Neural progenitor cell (in vitro differentiated cells): ENCODE data around the gene HS3ST3A1. TPM values are rescaled to one million over a fixed set of nuclear protein-coding genes. Genes with fewer than 3 reads are reported as not detected.
"Not testable (repeated sequence)": the region's sequence is repeated elsewhere in the genome, so short reads cannot be mapped to it uniquely, and the experiment has no call there.

Experiments used
- DNase-seq: peaks from one replicate; pipeline ENCODE4 v3.0.0-alpha.2; 2016; ENCODE audit warnings: low spot score
- H2AFZ ChIP-seq: fragments of 200-600 bp; sonication (generic); replicated peaks from 2 replicates; pipeline ENCODE4 v1.6.1; 2016; ENCODE audit warnings: antibody characterized with exemption
- H3F3A ChIP-seq: fragments of 200-600 bp; sonication (generic); 2 replicates; pipeline ENCODE4 v1.6.1; 2016; ENCODE audit warnings: antibody characterized with exemption, low read depth
- H3K27ac ChIP-seq: fragments of 200-600 bp; sonication (generic); 2 replicates; pipeline ENCODE4 v1.5.1; 2016; ENCODE audit warnings: mild to moderate bottlenecking
- H3K27me3 ChIP-seq: fragments of 200-600 bp; sonication (generic); 2 replicates; pipeline ENCODE4 v1.6.1; 2016; ENCODE audit warnings: mild to moderate bottlenecking, moderate library complexity
- H3K36me3 ChIP-seq: fragments of 200-600 bp; sonication (generic); 2 replicates; pipeline ENCODE4 v1.5.1; 2016
- H3K4me1 ChIP-seq: fragments of 200-600 bp; sonication (generic); 2 replicates; pipeline ENCODE4 v1.6.1; 2016; ENCODE audit warnings: mixed run types
- H3K4me2 ChIP-seq: fragments of 200-600 bp; sonication (generic); 2 replicates; pipeline ENCODE4 v1.6.1; 2016
- H3K4me3 ChIP-seq: fragments of 200-600 bp; sonication (generic); 2 replicates; pipeline ENCODE4 v1.5.1; 2016
- H3K79me2 ChIP-seq: fragments of 200-600 bp; sonication (generic); 2 replicates; pipeline ENCODE4 v1.6.1; 2016; ENCODE audit warnings: low read depth
- H3K9ac ChIP-seq: fragments of 200-600 bp; sonication (generic); 2 replicates; pipeline ENCODE4 v1.6.1; 2016
- H3K9me3 ChIP-seq: fragments of 200-600 bp; sonication (generic); 2 replicates; pipeline ENCODE4 v1.5.1; 2016; ENCODE audit warnings: low read depth
- H4K20me1 ChIP-seq: fragments of 200-600 bp; sonication (generic); 2 replicates; pipeline ENCODE4 v1.6.1; 2016; ENCODE audit warnings: low read depth
- H3K27ac Mint-ChIP-seq: 3 replicates; pipeline ENCODE4 v1.8.0; 2021; ENCODE audit warnings: mixed read lengths
- H3K27me3 Mint-ChIP-seq: 2 replicates; pipeline ENCODE4 v1.8.0; 2022; ENCODE audit warnings: low read depth, mild to moderate bottlenecking, inconsistent platforms, moderate library complexity, mixed read lengths; ENCODE audit not compliant: insufficient read depth
- H3K36me3 Mint-ChIP-seq: 3 replicates; pipeline ENCODE4 v1.8.0; 2021; ENCODE audit warnings: mixed read lengths
- H3K4me1 Mint-ChIP-seq: 3 replicates; pipeline ENCODE4 v1.8.0; 2021; ENCODE audit warnings: mixed read lengths
- H3K4me3 Mint-ChIP-seq: 3 replicates; pipeline ENCODE4 v1.8.0; 2021; ENCODE audit warnings: mild to moderate bottlenecking, moderate library complexity, mixed read lengths
- H3K9me3 Mint-ChIP-seq: 3 replicates; pipeline ENCODE4 v1.8.0; 2020; ENCODE audit warnings: mixed read lengths
- EZH2 ChIP-seq: fragments of 200-600 bp; sonication (generic); IDR thresholded peaks from 2 replicates; pipeline ENCODE4 v1.6.1; 2017; ENCODE audit warnings: antibody characterized with exemption, mild to moderate bottlenecking, moderate library complexity
- EZH2phosphoT487 ChIP-seq: fragments of 200-600 bp; sonication (generic); IDR thresholded peaks from 2 replicates; pipeline ENCODE4 v1.6.1; 2017; ENCODE audit warnings: antibody characterized with exemption
- total RNA-seq: library from RNA; depleted of rRNA; stranded (reverse); fragments of >200 nt; gene quantifications from 2 replicates; pipeline ENCODE4 v1.2.3, GENCODE V29; 2015; ENCODE audit warnings: low replicate concordance
- TF ChIP-seq, protein P1 (sequence below): fragments of 200-600 bp; sonication (generic); IDR thresholded peaks from 2 replicates; pipeline ENCODE4 v1.5.1; 2017; ENCODE audit warnings: antibody characterized with exemption, mild to moderate bottlenecking

Gene HS3ST3A1
- total RNA-seq, 1 donor from 2014 or later = 3.0 TPM

DNA sequence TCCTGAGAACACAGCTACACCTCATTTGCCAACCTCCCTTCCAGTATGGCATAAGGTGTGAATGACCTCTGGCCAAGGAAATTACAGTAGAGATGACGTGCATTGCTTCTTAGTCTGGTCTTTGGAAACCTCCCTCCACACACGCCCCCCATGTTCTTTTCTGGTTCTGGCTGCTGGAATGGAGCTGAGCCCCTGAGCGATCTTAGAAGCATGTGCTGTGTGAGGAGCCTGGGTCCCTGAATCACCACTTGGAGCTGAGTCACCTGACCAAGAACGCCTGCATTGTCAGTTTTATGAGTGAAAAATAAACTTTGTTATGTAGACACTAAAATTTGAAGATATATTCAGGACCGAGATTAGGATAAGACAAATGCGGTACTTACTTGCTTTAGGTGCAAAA, 51.4 kb downstream of the HS3ST3A1 start:
- Histone ChIP-seq H3K36me3 (no peaks in the 10 kb centered on the region), H4K20me1 (no peaks in the 10 kb centered on the region), H2AFZ (no peak overlapping the region), H3K27me3 (no peaks in the 10 kb centered on the region), H3K4me2 (no peak overlapping the region), H3F3A (no peaks in the 10 kb centered on the region), H3K9me3 (no peaks in the 10 kb centered on the region), H3K79me2 (no peaks in the 10 kb centered on the region), H3K9ac (no peak overlapping the region), H3K4me1 (no peaks in the 10 kb centered on the region), H3K4me3 (no peak overlapping the region), H3K27ac (no peak overlapping the region)
- H3K27me3 Mint-ChIP-seq = no peaks in the 10 kb centered on the region
- H3K9me3 Mint-ChIP-seq = peaks cover 8% of the 10 kb centered on the region
- no peak overlapping the region for H3K27ac Mint-ChIP-seq
- no peak overlapping the region for H3K4me3 Mint-ChIP-seq
- peaks cover 1% of the 10 kb centered on the region for H3K4me1 Mint-ChIP-seq
- TF ChIP-seq, protein P1, sequence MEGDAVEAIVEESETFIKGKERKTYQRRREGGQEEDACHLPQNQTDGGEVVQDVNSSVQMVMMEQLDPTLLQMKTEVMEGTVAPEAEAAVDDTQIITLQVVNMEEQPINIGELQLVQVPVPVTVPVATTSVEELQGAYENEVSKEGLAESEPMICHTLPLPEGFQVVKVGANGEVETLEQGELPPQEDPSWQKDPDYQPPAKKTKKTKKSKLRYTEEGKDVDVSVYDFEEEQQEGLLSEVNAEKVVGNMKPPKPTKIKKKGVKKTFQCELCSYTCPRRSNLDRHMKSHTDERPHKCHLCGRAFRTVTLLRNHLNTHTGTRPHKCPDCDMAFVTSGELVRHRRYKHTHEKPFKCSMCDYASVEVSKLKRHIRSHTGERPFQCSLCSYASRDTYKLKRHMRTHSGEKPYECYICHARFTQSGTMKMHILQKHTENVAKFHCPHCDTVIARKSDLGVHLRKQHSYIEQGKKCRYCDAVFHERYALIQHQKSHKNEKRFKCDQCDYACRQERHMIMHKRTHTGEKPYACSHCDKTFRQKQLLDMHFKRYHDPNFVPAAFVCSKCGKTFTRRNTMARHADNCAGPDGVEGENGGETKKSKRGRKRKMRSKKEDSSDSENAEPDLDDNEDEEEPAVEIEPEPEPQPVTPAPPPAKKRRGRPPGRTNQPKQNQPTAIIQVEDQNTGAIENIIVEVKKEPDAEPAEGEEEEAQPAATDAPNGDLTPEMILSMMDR = no peak
- TF ChIP-seq EZH2phosphoT487 = no peak
- peaks cover 14% of the 10 kb centered on the region for H3K36me3 Mint-ChIP-seq
- no peak for DNase-seq

GRCh38 chr17:13548576-13548975, 53.2 kb downstream of the HS3ST3A1 start:
- not testable (repeated sequence) for H3K27me3 Mint-ChIP-seq, H3K9ac ChIP-seq, H3K4me1 ChIP-seq, H3K4me3 Mint-ChIP-seq, H3K79me2 ChIP-seq, H3K27ac Mint-ChIP-seq, H3K4me3 ChIP-seq, H3K9me3 ChIP-seq, H3F3A ChIP-seq, DNase-seq, H4K20me1 ChIP-seq, H3K4me2 ChIP-seq, H3K9me3 Mint-ChIP-seq, H2AFZ ChIP-seq, H3K27me3 ChIP-seq, H3K36me3 ChIP-seq, H3K27ac ChIP-seq
- H3K4me1 Mint-ChIP-seq = peaks cover 13% of the 10 kb centered on the region
- peaks cover 16% of the 10 kb centered on the region for H3K36me3 Mint-ChIP-seq

GRCh38 chr17:13546851-13547250, 54.9 kb downstream of the HS3ST3A1 start:
- Histone ChIP-seq H3K4me3 (no peak overlapping the region), H3F3A (no peaks in the 10 kb centered on the region), H3K27me3 (no peaks in the 10 kb centered on the region), H4K20me1 (no peaks in the 10 kb centered on the region), H3K9ac (no peak overlapping the region), H3K36me3 (no peaks in the 10 kb centered on the region), H3K79me2 (no peaks in the 10 kb centered on the region), H3K4me1 (no peaks in the 10 kb centered on the region), H3K4me2 (no peak overlapping the region), H2AFZ (no peak overlapping the region), H3K9me3 (no peaks in the 10 kb centered on the region), H3K27ac (no peak overlapping the region)
- peaks cover 16% of the 10 kb centered on the region for H3K36me3 Mint-ChIP-seq
- TF ChIP-seq EZH2phosphoT487 (no peak), EZH2 (no peak)
- TF ChIP-seq, protein P1 = no peak
- peaks cover 6% of the 10 kb centered on the region for H3K27me3 Mint-ChIP-seq
- H3K9me3 Mint-ChIP-seq = peaks cover 9% of the 10 kb centered on the region
- DNase-seq = no peak
- no peak overlapping the region for H3K4me3 Mint-ChIP-seq
- H3K4me1 Mint-ChIP-seq = peaks cover 13% of the 10 kb centered on the region
- H3K27ac Mint-ChIP-seq = no peak overlapping the region

DNA sequence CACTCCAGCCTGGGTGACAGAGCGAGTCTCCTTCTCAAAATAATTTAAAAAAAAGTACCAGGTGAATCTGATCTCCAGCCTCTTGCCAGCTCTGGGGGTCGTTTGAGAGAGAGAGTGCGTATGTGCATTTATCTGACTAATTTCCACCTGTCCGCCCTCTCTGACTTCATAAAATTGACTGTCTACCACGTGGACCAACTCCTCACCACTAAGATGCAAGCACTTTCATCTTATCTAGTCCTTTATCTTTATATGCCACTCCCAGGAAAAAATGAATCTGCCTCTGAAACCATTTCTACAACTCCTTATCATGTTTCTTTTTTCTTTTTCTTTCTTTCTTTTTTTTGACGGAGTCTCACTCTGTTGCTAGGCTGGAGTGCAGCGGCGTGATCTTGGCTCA, 55.8 kb downstream of the HS3ST3A1 start:
- Histone ChIP-seq H3F3A (no peaks in the 10 kb centered on the region), H3K9ac (no peak overlapping the region), H3K4me3 (no peak overlapping the region), H3K27ac (no peak overlapping the region), H3K27me3 (no peaks in the 10 kb centered on the region), H3K4me2 (no peak overlapping the region), H3K79me2 (no peaks in the 10 kb centered on the region), H3K4me1 (no peaks in the 10 kb centered on the region), H2AFZ (no peak overlapping the region), H3K9me3 (no peaks in the 10 kb centered on the region), H4K20me1 (no peaks in the 10 kb centered on the region), H3K36me3 (no peaks in the 10 kb centered on the region)
- DNase-seq = no peak
- Mint-ChIP-seq H3K4me1 (peaks cover 13% of the 10 kb centered on the region), H3K27me3 (peaks cover 8% of the 10 kb centered on the region), H3K9me3 (peaks cover 6% of the 10 kb centered on the region), H3K4me3 (no peak overlapping the region), H3K36me3 (peaks cover 11% of the 10 kb centered on the region), H3K27ac (no peak overlapping the region)
- TF ChIP-seq, protein P1 = no peak
- TF ChIP-seq EZH2 (no peak), EZH2phosphoT487 (no peak)
